ENCODE results near the gene ZC3H4.

The ZC3H4 gene

DNA sequence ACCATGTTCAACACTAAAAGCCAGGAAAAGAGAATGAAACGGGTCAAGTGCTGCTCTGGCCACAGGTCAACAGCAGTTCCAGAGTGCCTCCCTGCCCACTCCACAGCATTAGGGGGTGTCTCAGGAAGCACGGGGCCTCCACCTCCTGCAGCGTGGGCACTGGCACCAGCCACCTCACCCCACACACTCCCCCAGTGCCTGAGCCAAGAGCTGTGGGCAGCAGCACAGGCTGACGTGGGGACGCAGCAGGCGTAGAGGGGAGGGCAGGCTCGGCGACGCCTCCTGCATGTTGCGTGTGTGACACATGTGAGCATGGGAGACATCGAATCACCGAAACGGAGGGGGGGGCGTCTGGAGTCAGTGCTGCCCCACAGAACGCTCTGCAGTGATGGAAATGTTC is 43.8 kb downstream of the ZC3H4 start:
- TF ChIP-seq, protein P1, sequence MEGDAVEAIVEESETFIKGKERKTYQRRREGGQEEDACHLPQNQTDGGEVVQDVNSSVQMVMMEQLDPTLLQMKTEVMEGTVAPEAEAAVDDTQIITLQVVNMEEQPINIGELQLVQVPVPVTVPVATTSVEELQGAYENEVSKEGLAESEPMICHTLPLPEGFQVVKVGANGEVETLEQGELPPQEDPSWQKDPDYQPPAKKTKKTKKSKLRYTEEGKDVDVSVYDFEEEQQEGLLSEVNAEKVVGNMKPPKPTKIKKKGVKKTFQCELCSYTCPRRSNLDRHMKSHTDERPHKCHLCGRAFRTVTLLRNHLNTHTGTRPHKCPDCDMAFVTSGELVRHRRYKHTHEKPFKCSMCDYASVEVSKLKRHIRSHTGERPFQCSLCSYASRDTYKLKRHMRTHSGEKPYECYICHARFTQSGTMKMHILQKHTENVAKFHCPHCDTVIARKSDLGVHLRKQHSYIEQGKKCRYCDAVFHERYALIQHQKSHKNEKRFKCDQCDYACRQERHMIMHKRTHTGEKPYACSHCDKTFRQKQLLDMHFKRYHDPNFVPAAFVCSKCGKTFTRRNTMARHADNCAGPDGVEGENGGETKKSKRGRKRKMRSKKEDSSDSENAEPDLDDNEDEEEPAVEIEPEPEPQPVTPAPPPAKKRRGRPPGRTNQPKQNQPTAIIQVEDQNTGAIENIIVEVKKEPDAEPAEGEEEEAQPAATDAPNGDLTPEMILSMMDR (IDR thresholded peaks at IDR 0.05; ENCODE audit: extremely low read depth, insufficient read depth, missing control alignments), result no peak
- in situ Hi-C loops (cut with MboI; ENCODE audit: low pct_unique_long_range_greater_than_20kb, low sequenced_read_pairs, unreplicated experiment), result no loop called here
- no peak for DNase-seq (ENCODE audit: low spot score)

DNA sequence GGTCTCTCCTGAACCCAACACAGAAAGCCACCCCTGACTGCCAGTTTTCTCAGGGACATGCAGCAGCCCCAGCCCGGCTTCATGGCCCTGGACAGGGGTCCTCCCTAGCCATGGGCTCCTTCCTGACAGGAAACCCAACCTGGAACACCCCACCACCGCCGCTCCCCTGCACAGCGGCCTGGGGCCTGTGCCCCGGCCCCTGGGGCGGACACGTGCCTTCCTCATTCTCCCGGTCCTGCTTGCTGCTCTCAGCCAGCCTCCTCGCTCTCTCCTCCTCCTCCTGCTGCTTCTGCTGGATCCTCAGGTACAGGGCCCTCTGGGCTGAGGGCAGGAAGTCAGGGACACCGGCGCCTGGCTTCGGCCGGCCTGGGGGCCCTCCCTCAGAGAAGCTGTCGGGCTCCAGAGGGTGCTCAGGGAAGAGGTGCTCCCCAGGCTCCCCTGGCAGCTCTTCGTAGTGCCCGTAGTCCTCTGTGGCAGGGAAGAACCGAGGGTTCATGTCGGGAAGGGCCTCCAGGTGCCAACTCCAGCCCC is 44.6 kb downstream of the ZC3H4 start:
- TF ChIP-seq, protein P1 (IDR thresholded peaks at IDR 0.05; ENCODE audit: extremely low read depth, insufficient read depth, missing control alignments), result no peak
- in situ Hi-C loops (cut with MboI; ENCODE audit: low pct_unique_long_range_greater_than_20kb, low sequenced_read_pairs, unreplicated experiment), result no loop called here
- DNase-seq (ENCODE audit: low spot score), result no peak

DNA sequence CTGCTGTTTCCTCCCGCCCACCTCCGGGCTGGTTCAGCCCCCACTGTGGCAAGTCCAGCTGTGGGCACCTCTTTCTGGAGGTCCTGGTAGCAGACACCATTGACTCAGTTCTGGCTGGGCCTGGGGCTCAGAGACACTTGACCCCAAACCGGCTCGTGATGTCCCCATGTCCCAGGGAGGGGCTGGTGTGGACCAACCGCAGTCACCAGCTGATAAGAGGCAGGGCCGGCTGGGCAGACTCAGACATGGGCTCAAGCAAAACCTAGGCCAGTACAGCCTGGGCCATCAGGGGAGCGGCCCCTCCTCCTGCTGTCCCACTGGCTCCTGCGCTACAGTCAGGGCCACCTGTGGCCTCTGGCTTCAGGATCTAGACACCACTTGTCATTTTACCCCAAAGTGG is 45.3 kb downstream of the ZC3H4 start:
- DNase-seq (ENCODE audit: low spot score), result no peak
- TF ChIP-seq, protein P1 (IDR thresholded peaks at IDR 0.05; ENCODE audit: extremely low read depth, insufficient read depth, missing control alignments), result no peak
- in situ Hi-C loops (cut with MboI; ENCODE audit: low pct_unique_long_range_greater_than_20kb, low sequenced_read_pairs, unreplicated experiment), result no loop called here

DNA sequence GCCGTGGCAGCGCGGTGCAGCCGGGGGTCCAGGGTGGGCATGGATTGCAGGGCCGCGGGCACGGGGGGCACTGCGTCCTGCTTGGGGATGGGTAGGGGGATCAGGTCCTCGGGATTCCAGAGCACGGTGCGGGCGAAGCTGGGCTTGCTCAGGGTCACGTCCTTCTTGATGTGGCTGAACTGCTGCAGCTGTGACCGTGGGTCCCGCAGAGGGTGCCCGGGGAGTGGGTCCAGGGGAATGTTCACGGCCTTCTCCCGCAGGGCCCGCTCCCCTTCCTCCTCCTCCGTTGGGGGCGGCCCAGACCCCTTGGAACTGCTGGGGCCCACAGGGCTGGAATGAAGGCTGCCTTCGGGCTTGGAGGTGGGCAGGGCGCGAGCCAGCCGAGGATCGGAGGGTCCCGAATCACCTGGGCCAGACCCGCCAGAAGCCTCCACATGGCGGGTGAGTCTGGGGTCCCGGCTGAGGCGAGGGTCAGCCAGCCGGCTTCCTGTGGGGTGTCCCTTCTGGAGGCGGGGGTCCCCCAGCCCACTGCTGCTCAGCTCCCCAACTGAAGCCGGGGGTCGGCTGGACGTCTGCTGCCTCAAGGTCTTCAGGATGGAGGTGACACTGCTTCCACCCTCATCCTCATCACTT is 46.2 kb downstream of the ZC3H4 start:
- DNase-seq (ENCODE audit: low spot score), result no peak
- in situ Hi-C loops (cut with MboI; ENCODE audit: low pct_unique_long_range_greater_than_20kb, low sequenced_read_pairs, unreplicated experiment), result no loop called here
- TF ChIP-seq, protein P1 (IDR thresholded peaks at IDR 0.05; ENCODE audit: extremely low read depth, insufficient read depth, missing control alignments), result no peak

DNA sequence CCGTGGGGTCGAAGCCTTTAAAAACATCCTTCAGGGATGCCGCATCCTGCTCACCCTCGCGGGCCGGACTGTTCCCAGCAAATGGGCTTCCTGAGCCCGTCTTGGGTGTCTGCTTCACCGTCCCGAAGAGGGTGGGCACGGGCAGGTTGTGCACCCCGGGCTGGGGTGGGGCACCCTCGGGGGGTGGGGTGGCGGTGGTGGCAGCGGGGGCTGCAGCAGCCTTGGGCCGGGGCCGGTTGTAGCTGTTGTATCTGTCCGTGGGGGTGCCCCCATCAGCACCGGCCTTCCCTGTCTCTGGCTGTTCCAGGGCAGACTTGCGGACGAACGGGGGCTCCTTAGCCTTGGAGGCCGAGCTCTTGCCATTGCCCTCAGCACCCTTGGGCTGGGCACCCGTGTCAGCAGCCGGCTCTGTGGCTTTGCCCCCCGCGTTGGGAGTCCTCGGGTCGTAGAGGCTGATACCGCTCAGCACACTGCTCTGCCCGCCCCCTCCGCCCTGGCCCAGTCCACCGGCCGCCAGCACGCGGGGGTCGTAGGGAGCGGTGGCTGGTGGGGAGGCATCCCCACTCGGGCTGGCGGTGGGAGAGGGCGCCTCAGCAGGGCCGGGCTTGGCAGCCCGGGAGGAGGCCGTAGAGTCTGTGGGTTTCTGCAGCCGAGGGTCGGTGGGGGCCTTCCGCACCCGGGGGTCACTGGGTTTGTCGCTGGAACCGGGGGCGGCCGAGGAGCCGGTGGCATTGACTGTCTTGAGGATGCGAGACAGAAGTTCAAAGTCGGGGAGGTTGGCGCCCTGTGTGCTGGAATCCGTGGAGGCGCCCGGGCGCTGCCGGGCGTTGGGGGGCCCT is 47.0 kb downstream of the ZC3H4 start:
- TF ChIP-seq, protein P1 (IDR thresholded peaks at IDR 0.05; ENCODE audit: extremely low read depth, insufficient read depth, missing control alignments), result no peak
- DNase-seq (ENCODE audit: low spot score), result no peak
- in situ Hi-C loops (cut with MboI; ENCODE audit: low pct_unique_long_range_greater_than_20kb, low sequenced_read_pairs, unreplicated experiment), result no loop called here

DNA sequence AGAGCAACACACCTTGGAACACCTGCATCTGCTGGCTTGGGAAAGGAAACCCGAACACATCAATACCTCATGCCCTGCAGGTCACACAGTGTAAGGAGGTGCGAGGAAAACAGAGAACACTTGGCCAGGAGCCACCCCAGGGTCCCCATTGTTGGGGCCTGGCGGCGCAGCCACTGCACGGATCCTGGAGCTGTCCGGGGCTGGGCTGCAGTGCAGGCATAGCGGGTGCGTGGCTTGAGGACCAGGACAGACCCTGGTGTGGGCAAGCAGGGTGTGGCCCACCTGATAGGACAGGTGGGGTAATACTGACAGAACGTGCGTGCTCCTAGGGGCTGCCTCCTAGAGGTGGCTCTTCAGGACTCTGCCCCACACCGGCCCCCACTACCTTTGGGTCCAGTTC is 48.3 kb downstream of the ZC3H4 start:
- TF ChIP-seq, protein P1 (IDR thresholded peaks at IDR 0.05; ENCODE audit: extremely low read depth, insufficient read depth, missing control alignments), result no peak
- in situ Hi-C loops (cut with MboI; ENCODE audit: low pct_unique_long_range_greater_than_20kb, low sequenced_read_pairs, unreplicated experiment), result no loop called here
- DNase-seq (ENCODE audit: low spot score), result no peak
